Measurements from ENCODE around the gene PCDH12. TPM values are rescaled to one million over a fixed set of nuclear protein-coding genes. Genes with fewer than 3 reads are reported as not detected.

PCDH12 gene
- total RNA-seq, 1 experiment from 2014 or later = not detected

DNA sequence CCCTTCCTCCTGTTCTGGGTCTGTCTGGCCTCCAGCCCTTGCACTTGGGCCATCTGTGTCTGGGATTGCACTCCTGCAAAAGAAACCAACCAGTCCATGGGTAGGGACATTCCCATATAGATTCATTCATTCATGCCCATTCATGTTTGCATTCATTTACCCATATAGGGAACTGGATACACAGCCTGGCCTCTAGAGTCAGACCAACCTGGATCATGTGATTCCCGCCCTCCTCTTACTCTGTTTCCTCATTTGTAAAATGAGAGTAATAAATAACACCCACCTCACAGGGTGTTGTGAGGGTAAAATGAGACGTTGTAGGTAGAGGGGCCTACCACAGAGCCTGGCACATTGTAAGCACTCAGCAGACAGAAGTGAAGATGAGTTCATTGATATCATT is 8.5 kb downstream of the PCDH12 start:
- Mint-ChIP-seq H3K27ac (no peak overlapping the region), H3K4me1 (peaks cover 19 to 26% of the 10 kb centered on the region in 2 experiments), H3K36me3 (ENCODE audit: insufficient read depth in 1 of 3, low read depth in 3 of 3) (no peaks in the 10 kb centered on the region), H3K9me3 (no peaks in the 10 kb centered on the region; a peak in 1 of 5 replicates), H3K4me3 (no peak overlapping the region; a peak in 1 of 5 replicates), H3K27me3 (ENCODE audit: low read depth) (peaks cover 10% of the 10 kb centered on the region)
- no peak for DNase-seq
- no peak overlapping the region for H2AK5ac ChIP-seq (ENCODE audit: insufficient read length, low read length)
- no peak overlapping the region for H2BK12ac ChIP-seq (ENCODE audit: insufficient read length, low read depth, low read length)
- no peak overlapping the region for H3T11ph ChIP-seq (ENCODE audit: low read length)
- H4K5ac ChIP-seq (ENCODE audit: insufficient read length, low read depth, low read length) = no peak overlapping the region
- no peaks in the 10 kb centered on the region for H3K9me3 ChIP-seq (ENCODE audit: control insufficient read depth, low read depth, low read length)
- H3K4me2 ChIP-seq (ENCODE audit: insufficient read depth, insufficient read length, low read length) = no peak overlapping the region
- H2BK120ac ChIP-seq (ENCODE audit: low read depth, low read length, poor library complexity, severe bottlenecking) = no peak overlapping the region
- H3K18ac ChIP-seq (ENCODE audit: insufficient read length, low read depth, low read length) = no peak overlapping the region
- H3K14ac ChIP-seq (ENCODE audit: insufficient read depth, low read length) = no peak overlapping the region
- H3K27ac ChIP-seq (ENCODE audit: insufficient read length, low read depth, low read length) = no peak overlapping the region
- WGBS (ENCODE audit: extremely low coverage, insufficient read length, low lambda C conversion rate) = no CpG with 5 or more reads among the region's 2 CpGs
- no peak overlapping the region for H3K4ac ChIP-seq (ENCODE audit: low read depth, low read length)
- no peaks in the 10 kb centered on the region for H3K27me3 ChIP-seq (ENCODE audit: insufficient read depth, low read length)
- no peak overlapping the region for H2AFZ ChIP-seq (ENCODE audit: low read length)
- no peak overlapping the region for H4K8ac ChIP-seq (replicated peaks; ENCODE audit: insufficient read length, low read depth, low read length)
- no peak overlapping the region for H4K91ac ChIP-seq (ENCODE audit: insufficient read length, low read depth, low read length)
- H2BK5ac ChIP-seq (ENCODE audit: insufficient read length, low read length) = no peak overlapping the region
- no peak overlapping the region for H2BK20ac ChIP-seq (ENCODE audit: low read depth, low read length, poor library complexity, severe bottlenecking)
- no peaks in the 10 kb centered on the region for H4K20me1 ChIP-seq (ENCODE audit: control insufficient read depth, insufficient read depth, insufficient read length)
- H3K56ac ChIP-seq (ENCODE audit: insufficient read length, low read depth, low read length) = no peak overlapping the region
- H3K23me2 ChIP-seq (ENCODE audit: insufficient read length, low read depth, low read length, poor library complexity, severe bottlenecking) = no peaks in the 10 kb centered on the region
- H3K4me1 ChIP-seq (ENCODE audit: insufficient read depth, low read length) = no peaks in the 10 kb centered on the region; the same call in 1 of the 2 replicates
- H3K79me2 ChIP-seq (ENCODE audit: insufficient read depth, low read length) = no peaks in the 10 kb centered on the region
- H2BK15ac ChIP-seq (ENCODE audit: low read depth, low read length) = no peak overlapping the region
- H3K79me1 ChIP-seq (ENCODE audit: insufficient read depth, low read depth, low read length, poor library complexity, severe bottlenecking) = no peaks in the 10 kb centered on the region
- no peak overlapping the region for H3K23ac ChIP-seq (ENCODE audit: insufficient read length, low read depth, low read length)
- no peak overlapping the region for H3K9ac ChIP-seq (ENCODE audit: extremely low read depth, insufficient read length, low read length)
- TF ChIP-seq, protein P1, sequence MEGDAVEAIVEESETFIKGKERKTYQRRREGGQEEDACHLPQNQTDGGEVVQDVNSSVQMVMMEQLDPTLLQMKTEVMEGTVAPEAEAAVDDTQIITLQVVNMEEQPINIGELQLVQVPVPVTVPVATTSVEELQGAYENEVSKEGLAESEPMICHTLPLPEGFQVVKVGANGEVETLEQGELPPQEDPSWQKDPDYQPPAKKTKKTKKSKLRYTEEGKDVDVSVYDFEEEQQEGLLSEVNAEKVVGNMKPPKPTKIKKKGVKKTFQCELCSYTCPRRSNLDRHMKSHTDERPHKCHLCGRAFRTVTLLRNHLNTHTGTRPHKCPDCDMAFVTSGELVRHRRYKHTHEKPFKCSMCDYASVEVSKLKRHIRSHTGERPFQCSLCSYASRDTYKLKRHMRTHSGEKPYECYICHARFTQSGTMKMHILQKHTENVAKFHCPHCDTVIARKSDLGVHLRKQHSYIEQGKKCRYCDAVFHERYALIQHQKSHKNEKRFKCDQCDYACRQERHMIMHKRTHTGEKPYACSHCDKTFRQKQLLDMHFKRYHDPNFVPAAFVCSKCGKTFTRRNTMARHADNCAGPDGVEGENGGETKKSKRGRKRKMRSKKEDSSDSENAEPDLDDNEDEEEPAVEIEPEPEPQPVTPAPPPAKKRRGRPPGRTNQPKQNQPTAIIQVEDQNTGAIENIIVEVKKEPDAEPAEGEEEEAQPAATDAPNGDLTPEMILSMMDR (conservative IDR thresholded peaks at IDR 0.05) = no peak
